OCI-LY7 (cell line): ENCODE measurements around the gene NR2F6.

ENCODE experiments used
- CTCF ChIP-seq: fragments of 200-600 bp; sonication (generic); conservative IDR thresholded peaks from 2 replicates; pipeline ENCODE4 v1.5.1; 2014; ENCODE audit warnings: mild to moderate bottlenecking, antibody characterized with exemption, low read length, moderate library complexity, mixed read lengths
- EZH2phosphoT487 ChIP-seq: fragments of 200-600 bp; sonication (generic); IDR thresholded peaks from 2 replicates; pipeline ENCODE4 v1.6.1; 2018; ENCODE audit warnings: low read depth, borderline replicate concordance, mild to moderate bottlenecking, mixed run types, antibody characterized with exemption, low read length, moderate library complexity, mixed read lengths

- TF ChIP-seq CTCF (no peak), EZH2phosphoT487 (no peak)
Measured at GRCh38 chr19:17237747-17238706, 7.7 kb downstream of the NR2F6 start.
